Suprapubic skin (tissue), 4 donors: ENCODE data around the gene HK3.

Experiments used
- CTCF ChIP-seq, 2 donors: fragments of 200-600 bp in 1 of 2; fragments of 450-650 bp in 1 of 2; sonication (generic) in 1 of 2; IDR thresholded peaks; one replicate each; pipeline ENCODE4 v1.5.1; 2016 to 2019; ENCODE audit warnings: antibody characterized with exemption in 2 of 2, mild to moderate bottlenecking in 1 of 2, moderate library complexity in 1 of 2
- POLR2A ChIP-seq, 2 donors: fragments of 450-650 bp; IDR thresholded peaks; one replicate each; pipeline ENCODE4 v1.6.1; 2017; ENCODE audit warnings: antibody characterized with exemption in 2 of 2, mild to moderate bottlenecking in 2 of 2, moderate library complexity in 2 of 2
- POLR2AphosphoS5 ChIP-seq, 3 donors: sonication (generic); formaldehyde crosslinking; IDR thresholded peaks; one replicate each; pipeline ENCODE4 v1.6.1; 2017; ENCODE audit warnings: antibody characterized with exemption in 3 of 3

DNA sequence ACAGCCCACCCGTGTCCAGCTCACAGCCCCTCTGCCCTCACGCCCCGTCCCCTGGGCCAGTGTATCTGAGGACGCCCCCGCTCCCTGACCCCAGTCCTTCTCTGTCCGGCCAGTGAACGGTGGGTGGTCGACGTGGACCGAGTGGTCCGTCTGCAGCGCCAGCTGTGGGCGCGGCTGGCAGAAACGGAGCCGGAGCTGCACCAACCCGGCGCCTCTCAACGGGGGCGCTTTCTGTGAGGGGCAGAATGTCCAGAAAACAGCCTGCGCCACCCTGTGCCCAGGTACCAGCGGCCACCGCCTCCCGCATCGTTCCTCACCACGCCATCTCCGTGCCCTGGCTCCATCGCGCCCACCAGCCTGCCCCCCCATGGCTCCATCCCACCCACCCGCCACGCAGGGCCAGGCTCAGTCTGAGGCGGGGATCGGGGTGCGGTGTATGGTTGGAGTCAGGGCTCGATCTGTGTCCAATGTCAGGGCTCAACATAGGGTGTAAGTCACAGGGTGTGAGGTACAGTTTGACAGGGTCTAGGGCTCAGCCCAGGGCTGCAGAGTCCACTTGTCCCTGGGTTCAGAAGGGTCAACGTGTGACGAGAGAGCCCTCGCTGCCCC lies 29.5 kb downstream of the HK3 start:
- TF ChIP-seq POLR2A (IDR thresholded peaks at IDR 0.05), result no peak
- no peak for TF ChIP-seq CTCF (IDR thresholded peaks at IDR 0.05)
- TF ChIP-seq POLR2AphosphoS5 (IDR thresholded peaks at IDR 0.05), result no peak
